CD4-positive, alpha-beta T cell treated with Interleukin-4 for 1 hour (primary cell): ENCODE data around the gene ANK3.

Experiments
- DNase-seq, 2 donors: peaks; one replicate each; pipeline ENCODE4 v3.0.0-alpha.2; 2020 to 2022

ANK3 gene

GRCh38 chr10:60413306-60414012 is 23.8 kb upstream of the ANK3 start:
- DNase-seq, result no peak

GRCh38 chr10:60410970-60411369 is 21.3 kb upstream of the ANK3 start:
- no peak for DNase-seq

GRCh38 chr10:60409202-60409601 is 19.5 kb upstream of the ANK3 start:
- no peak for DNase-seq

- no peak for DNase-seq
These were observed 16.5 kb upstream of the ANK3 start for GRCh38 chr10:60406182-60406581.

- no peak for DNase-seq
These were observed 15.5 kb upstream of the ANK3 start for GRCh38 chr10:60405172-60405571.

GRCh38 chr10:60403168-60403873 is 13.6 kb upstream of the ANK3 start:
- no peak for DNase-seq

- DNase-seq, result no peak
These were observed 10.7 kb upstream of the ANK3 start for GRCh38 chr10:60400366-60400765.

GRCh38 chr10:60399328-60399727 is 9.7 kb upstream of the ANK3 start:
- no peak for DNase-seq

GRCh38 chr10:60397792-60398191 is 8.1 kb upstream of the ANK3 start:
- DNase-seq, result no peak

- DNase-seq, result no peak
These were observed 7.1 kb upstream of the ANK3 start for GRCh38 chr10:60396766-60397165.

- DNase-seq, result no peak
These were observed 6.0 kb upstream of the ANK3 start for GRCh38 chr10:60395711-60396110.

- peak in 1 of 2 donors; percentile 14 for DNase-seq
These were observed 4.8 kb upstream of the ANK3 start for GRCh38 chr10:60394446-60394845.

GRCh38 chr10:60390224-60390626 is 550 bp upstream of the ANK3 start:
- no peak for DNase-seq

- DNase-seq, result no peak
These were observed 870 bp downstream of the ANK3 start for GRCh38 chr10:60388709-60389301.

- no peak for DNase-seq
These were observed 1.5 kb downstream of the ANK3 start for GRCh38 chr10:60388116-60388625.

- DNase-seq, result no peak
These were observed 2.1 kb downstream of the ANK3 start for GRCh38 chr10:60387531-60387930.

GRCh38 chr10:60385399-60385738 is 4.3 kb downstream of the ANK3 start:
- DNase-seq, result no peak

GRCh38 chr10:60384708-60385398 is 4.8 kb downstream of the ANK3 start:
- no peak for DNase-seq

GRCh38 chr10:60384011-60384410 is 5.7 kb downstream of the ANK3 start:
- no peak for DNase-seq

- no peak for DNase-seq
These were observed 6.6 kb downstream of the ANK3 start for GRCh38 chr10:60382946-60383681.

- no peak for DNase-seq
These were observed 8.9 kb downstream of the ANK3 start for GRCh38 chr10:60380781-60381180.

GRCh38 chr10:60377955-60378354 is 11.7 kb downstream of the ANK3 start:
- no peak for DNase-seq

GRCh38 chr10:60377042-60377352 is 12.7 kb downstream of the ANK3 start:
- DNase-seq, result no peak
